ENCODE measurements around the gene TRMT11. TPM values are rescaled to one million over a fixed set of nuclear protein-coding genes. Genes with fewer than 3 reads are reported as not detected.

Gene TRMT11
- total RNA-seq, 2 donors from 2014 or later, result 39.5 to 44.1 TPM

DNA sequence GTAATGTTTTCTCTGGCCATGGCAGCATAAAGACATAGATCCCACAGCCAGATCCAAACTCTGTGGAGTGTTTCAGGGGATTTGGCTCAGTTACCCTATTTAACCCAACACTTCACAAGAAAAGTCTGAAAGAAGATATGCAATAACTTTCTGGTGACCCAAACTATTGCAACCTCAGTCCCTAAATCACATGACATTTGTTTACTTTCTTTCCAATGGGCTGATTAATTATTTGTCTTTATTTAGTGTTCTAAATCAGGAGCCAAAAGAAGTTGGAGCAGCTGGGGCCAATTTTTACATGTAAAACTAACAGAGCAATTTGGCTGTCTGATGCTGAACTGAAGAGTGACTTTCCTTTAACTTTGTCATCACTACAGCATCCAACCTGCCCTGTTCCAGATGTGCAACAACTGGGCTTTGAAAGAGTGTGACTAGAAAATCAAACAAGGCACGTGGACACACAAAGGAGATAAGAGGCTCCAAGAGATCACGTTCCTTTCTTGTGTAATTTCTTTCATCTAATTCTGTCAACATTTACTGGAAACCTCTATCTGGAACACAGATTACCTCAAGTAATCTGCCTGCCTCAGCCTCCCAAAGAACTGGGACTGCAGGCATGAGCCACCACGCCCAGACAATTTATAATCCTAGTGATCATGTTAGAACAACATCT is 90.8 kb downstream of the TRMT11 start:
- Mint-ChIP-seq H3K4me3 (no peak overlapping the region), H3K9me3 (no peaks in the 10 kb centered on the region), H3K36me3 (ENCODE audit: low read depth) (peaks cover 7% of the 10 kb centered on the region), H3K4me1 (no peaks in the 10 kb centered on the region), H3K27me3 (no peaks in the 10 kb centered on the region), H3K27ac (no peak overlapping the region)
- no peak for ATAC-seq (replicated peaks)

DNA sequence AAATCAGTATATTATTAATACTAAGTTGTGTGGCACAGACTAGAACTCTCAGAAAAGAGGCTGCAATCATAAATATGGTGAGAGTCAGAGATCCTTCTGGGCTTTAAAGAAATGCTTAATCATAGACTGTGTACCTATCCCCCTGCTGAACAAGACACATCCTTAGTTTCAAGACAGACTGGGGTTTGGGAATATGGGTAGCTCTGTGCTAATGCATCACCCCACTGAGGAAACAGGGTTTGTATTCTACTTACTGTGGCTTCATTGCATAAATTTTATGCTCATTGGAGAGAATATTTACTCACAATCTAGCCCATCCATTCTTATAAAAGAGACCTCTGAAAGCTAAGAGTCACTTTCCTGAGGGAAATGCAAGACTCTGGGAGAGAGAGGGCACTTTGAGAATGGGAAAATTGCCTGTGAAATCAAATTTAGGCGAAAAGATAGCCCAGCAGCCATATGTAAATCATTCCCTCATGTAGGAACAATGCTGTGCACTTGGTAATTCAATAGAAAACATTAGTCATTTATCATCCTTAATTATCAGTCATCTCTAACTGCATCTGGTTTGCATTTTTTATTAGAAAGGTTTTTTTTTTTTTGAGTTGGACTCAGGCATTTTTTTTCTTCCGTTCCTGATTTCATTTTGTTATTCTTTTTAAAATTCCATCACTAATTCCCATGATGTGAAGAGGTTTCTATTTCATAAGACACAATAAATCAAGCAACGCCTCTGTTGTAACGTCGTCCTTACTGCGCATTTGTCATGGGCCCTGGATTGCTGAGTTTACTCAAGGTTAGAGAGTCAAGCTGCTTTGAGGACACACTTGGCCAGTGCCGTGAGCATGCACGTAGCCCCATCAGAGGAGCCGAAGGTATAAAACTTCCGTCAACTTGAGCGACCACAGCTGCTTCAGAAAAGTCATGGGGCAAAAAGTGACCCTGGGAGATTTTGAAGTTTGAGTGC is 91.8 kb downstream of the TRMT11 start:
- Mint-ChIP-seq H3K36me3 (ENCODE audit: low read depth) (peaks cover 7% of the 10 kb centered on the region), H3K27ac (no peak overlapping the region), H3K27me3 (no peaks in the 10 kb centered on the region), H3K4me1 (no peaks in the 10 kb centered on the region), H3K9me3 (no peaks in the 10 kb centered on the region), H3K4me3 (no peak overlapping the region)
- no peak for ATAC-seq (replicated peaks)

DNA sequence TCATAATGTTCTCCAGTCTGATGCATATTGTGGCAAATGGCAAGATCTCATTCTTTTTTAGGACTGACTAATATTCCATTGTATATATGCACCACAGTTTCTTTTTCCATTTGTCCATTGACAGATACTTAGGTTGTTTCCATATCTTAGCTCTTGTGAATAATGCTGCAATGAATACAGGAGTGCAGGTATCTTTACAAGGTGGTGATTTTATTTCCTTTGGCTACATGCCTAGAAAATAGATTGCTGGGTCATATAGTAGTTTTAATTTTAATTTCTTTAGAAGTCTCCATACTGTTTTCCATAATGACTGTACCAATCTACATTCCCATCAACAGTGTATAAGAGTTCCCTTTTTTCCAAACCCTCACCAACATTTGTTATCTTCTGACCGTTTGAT is 97.5 kb downstream of the TRMT11 start:
- Mint-ChIP-seq H3K9me3 (no peaks in the 10 kb centered on the region), H3K36me3 (ENCODE audit: low read depth) (no peaks in the 10 kb centered on the region), H3K27me3 (no peaks in the 10 kb centered on the region), H3K27ac (no peak overlapping the region), H3K4me1 (peaks cover 4% of the 10 kb centered on the region), H3K4me3 (no peak overlapping the region)
- no peak for ATAC-seq (replicated peaks)

DNA sequence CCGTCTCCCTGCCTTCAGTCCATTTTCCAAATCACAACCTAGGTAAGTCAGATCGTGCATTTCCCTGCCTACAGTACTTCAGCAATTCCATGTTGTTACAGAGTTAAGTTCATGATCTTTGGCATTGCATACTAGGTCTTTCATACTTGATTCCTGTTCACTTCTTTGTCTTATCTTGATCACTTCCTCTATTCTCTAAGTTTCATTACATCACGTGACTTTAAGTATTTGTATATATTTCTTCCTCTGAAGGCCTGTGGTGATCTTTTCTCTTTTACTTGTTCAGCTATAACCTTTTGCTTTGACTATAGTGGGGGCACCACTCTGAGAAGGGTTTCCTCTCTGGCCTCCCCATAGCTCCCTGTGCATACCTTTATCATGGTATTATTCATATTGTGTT is 100.2 kb downstream of the TRMT11 start:
- no peaks in the 10 kb centered on the region for H3K27me3 Mint-ChIP-seq
- H3K4me1 Mint-ChIP-seq, result peaks cover 4% of the 10 kb centered on the region
- no peak overlapping the region for H3K27ac Mint-ChIP-seq
- no peaks in the 10 kb centered on the region for H3K36me3 Mint-ChIP-seq (ENCODE audit: low read depth)
- H3K4me3 Mint-ChIP-seq, result no peak overlapping the region
- no peak for ATAC-seq (replicated peaks)
- no peaks in the 10 kb centered on the region for H3K9me3 Mint-ChIP-seq

Other genes with a start within 250 kb of the TRMT11 start
- under 1 TPM in 1 of 2 donors, not detected in 1; 0.09 TPM for gene HEY2, start 236.9 kb upstream of the TRMT11 start, total RNA-seq
- gene NCOA7, start 195.6 kb upstream of the TRMT11 start, total RNA-seq, result 10 to 100 TPM; 44.6 to 59.9 TPM
- gene HINT3, start 29.8 kb upstream of the TRMT11 start, total RNA-seq, result 1 to 10 TPM; 6.2 to 8.2 TPM

All from activated T-helper 17 cell treated with anti-CD3 and anti-CD28 coated beads, Interleukin-2, amount 50 U/mL, for 72 hours (primary cell).